Keratinocyte (primary cell): Measurements from ENCODE around the gene ADISSP. TPM values are rescaled to one million over a fixed set of nuclear protein-coding genes. Genes with fewer than 3 reads are reported as not detected.

ENCODE experiments used
- DNase-seq: peaks from one replicate; pipeline ENCODE4 v3.0.0-alpha.2; 2011; ENCODE audit warnings: low read depth, missing footprints, low spot score
- FAIRE-seq: peaks from 2 replicates; lab custom pipeline; 2011; peaks lifted over from hg19 to GRCh38; lab: Jason Lieb, UNC
- H2AFZ ChIP-seq: 2 replicates; pipeline ENCODE4 v1.6.0; 2012; ENCODE audit warnings: low read length, control low read depth, inconsistent platforms; ENCODE audit not compliant: control insufficient read depth
- H3K27ac ChIP-seq: 2 replicates; pipeline ENCODE4 v1.5.1; 2011; ENCODE audit warnings: low read length; ENCODE audit not compliant: control insufficient read depth, insufficient read depth
- H3K27me3 ChIP-seq: 3 replicates; pipeline ENCODE4 v1.6.0; 2011; ENCODE audit warnings: low read length; ENCODE audit not compliant: control insufficient read depth, insufficient read depth; ENCODE audit errors: extremely low read depth
- H3K36me3 ChIP-seq, 2 experiments: 2 replicates in 1 of 2; 3 replicates in 1 of 2; pipeline ENCODE4 v1.5.1; 2011; ENCODE audit warnings: low read length in 2 of 2, mild to moderate bottlenecking in 1 of 2; ENCODE audit not compliant: control insufficient read depth in 2 of 2, insufficient read depth in 2 of 2; ENCODE audit errors: extremely low read depth in 1 of 2
- H3K4me1 ChIP-seq: 3 replicates; pipeline ENCODE4 v1.5.1; 2011; ENCODE audit warnings: low read length; ENCODE audit not compliant: control insufficient read depth, insufficient read depth; ENCODE audit errors: extremely low read depth
- H3K4me2 ChIP-seq: 3 replicates; pipeline ENCODE4 v1.6.0; 2011; ENCODE audit warnings: low read depth, low read length; ENCODE audit not compliant: control insufficient read depth, insufficient read depth; ENCODE audit errors: extremely low read depth
- H3K4me3 ChIP-seq, 3 experiments: fragments of 200-600 bp in 1 of 3; sonication (generic) in 1 of 3; 2 replicates in 2 of 3; 3 replicates in 1 of 3; pipeline ENCODE4 v1.5.1; 2011 to 2016; ENCODE audit warnings: low read length in 3 of 3, mild to moderate bottlenecking in 3 of 3, control low read depth in 2 of 3, inconsistent platforms in 1 of 3, low read depth in 1 of 3, mixed read lengths in 1 of 3, mixed run types in 1 of 3, moderate library complexity in 1 of 3; ENCODE audit not compliant: control insufficient read depth in 2 of 3, insufficient read depth in 2 of 3; ENCODE audit errors: extremely low read depth in 1 of 3
- H3K79me2 ChIP-seq: 2 replicates; pipeline ENCODE4 v1.6.0; 2012; ENCODE audit warnings: low read length; ENCODE audit not compliant: control insufficient read depth, insufficient read depth
- H3K9ac ChIP-seq: 3 replicates; pipeline ENCODE4 v1.6.0; 2011; ENCODE audit warnings: low read length; ENCODE audit not compliant: control insufficient read depth, insufficient read depth; ENCODE audit errors: extremely low read depth
- H3K9me1 ChIP-seq: 3 replicates; pipeline ENCODE4 v1.6.0; 2011; ENCODE audit warnings: low read length; ENCODE audit not compliant: control insufficient read depth, insufficient read depth; ENCODE audit errors: extremely low read depth
- H3K9me3 ChIP-seq: 2 replicates; pipeline ENCODE4 v1.5.1; 2012; ENCODE audit warnings: low read depth, low read length; ENCODE audit not compliant: control insufficient read depth
- H4K20me1 ChIP-seq: 3 replicates; pipeline ENCODE4 v1.6.0; 2011; ENCODE audit warnings: low read length; ENCODE audit not compliant: control insufficient read depth, insufficient read depth; ENCODE audit errors: extremely low read depth
- EZH2 ChIP-seq: IDR thresholded peaks from one replicate; pipeline ENCODE4 v1.6.1; 2012; ENCODE audit warnings: inconsistent platforms, mild to moderate bottlenecking, low read length, moderate library complexity
- dilution Hi-C: fragments of 300-500 bp; cut with MboI; formaldehyde crosslinking; loops from one replicate; pipeline ENCODE4 v1.7.0; 2020; ENCODE audit warnings: low sequenced_read_pairs; ENCODE audit not compliant: extremely low pct_ligation_motif_present
- polyA plus RNA-seq, 5 experiments: library from polyadenylated mRNA; depleted of rRNA in 3 of 5; stranded (reverse) in 3 of 5; stranded (forward) in 1 of 5; unstranded in 1 of 5; fragments of >200 nt; gene quantifications; 1 replicate in 1 of 5; 2 replicates in 3 of 5; 3 replicates in 1 of 5; pipeline versions ENCODE4 v1.2.1 to v1.2.3, GENCODE V29; 2011 to 2012; ENCODE audit warnings: missing spikeins in 2 of 5, low read depth in 1 of 5, low replicate concordance in 1 of 5
- TF ChIP-seq, protein P1 (sequence below), 3 experiments: IDR thresholded peaks in 1 of 3; conservative IDR thresholded peaks in 1 of 3; optimal IDR thresholded peaks in 1 of 3; 2 replicates in 2 of 3; 3 replicates in 1 of 3; pipeline versions ENCODE3 to v1.5.1; 2011; ENCODE audit warnings: low read length in 3 of 3, mild to moderate bottlenecking in 3 of 3, moderate library complexity in 2 of 3, control low read depth in 1 of 3, inconsistent platforms in 1 of 3; ENCODE audit not compliant: insufficient read depth in 2 of 3; ENCODE audit errors: extremely low read depth in 1 of 3

Gene ADISSP
- polyA plus RNA-seq, 1 donor (not counting 4 experiments of a cell fraction or from before 2014, with no cell fraction given), result 28.2 TPM

DNA sequence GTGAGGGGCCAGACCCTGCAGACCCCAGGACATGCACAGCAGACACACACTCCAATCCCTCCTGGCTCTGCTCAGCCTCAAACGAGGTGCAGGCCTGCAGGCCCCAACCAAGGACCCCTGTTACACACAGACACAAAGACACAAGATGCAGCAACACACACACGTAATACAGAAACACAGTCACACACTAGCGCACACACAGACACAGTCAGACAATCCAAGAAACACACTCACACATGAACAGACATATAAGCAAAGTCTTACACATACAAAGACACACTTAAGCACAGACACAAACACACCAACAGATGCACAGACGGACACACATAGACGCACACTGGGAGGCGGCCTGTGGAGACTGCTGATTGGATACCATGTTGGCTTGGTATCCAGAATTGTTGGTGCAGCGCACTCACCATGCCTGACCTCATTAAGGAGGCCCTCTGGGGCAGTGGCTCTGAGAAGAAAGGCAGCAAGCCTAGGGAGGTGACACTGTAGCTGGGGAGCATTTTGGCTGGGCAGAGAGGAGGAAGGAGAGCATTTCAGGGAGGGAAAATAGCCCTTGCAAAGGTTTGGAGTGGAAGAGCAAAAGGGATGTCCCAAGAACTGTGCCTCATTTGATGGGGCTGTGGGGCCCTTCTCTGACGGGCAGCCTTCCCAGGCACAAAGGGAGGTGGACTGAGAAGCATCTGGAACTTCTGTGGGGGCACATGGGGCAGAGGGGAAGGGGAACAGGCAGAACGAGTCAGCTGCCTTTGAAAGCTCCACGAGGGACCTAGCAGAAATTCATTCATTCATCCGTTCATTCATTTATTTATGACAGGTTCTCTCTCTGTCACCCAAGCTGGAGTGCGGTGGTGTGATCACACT, 36.5 kb downstream of the ADISSP start:
- no peaks in the 10 kb centered on the region for H3K36me3 ChIP-seq
- H3K79me2 ChIP-seq, result no peaks in the 10 kb centered on the region
- no peak overlapping the region for H2AFZ ChIP-seq
- no peak overlapping the region for H3K4me3 ChIP-seq
- H3K9me3 ChIP-seq, result no peaks in the 10 kb centered on the region
- H3K4me1 ChIP-seq, result peaks cover 21% of the 10 kb centered on the region
- H3K27ac ChIP-seq, result no peak overlapping the region
- DNase-seq, result no peak
- no peaks in the 10 kb centered on the region for H3K9me1 ChIP-seq
- dilution Hi-C loops, result no loop called here
- TF ChIP-seq EZH2, result no peak
- TF ChIP-seq, protein P1, sequence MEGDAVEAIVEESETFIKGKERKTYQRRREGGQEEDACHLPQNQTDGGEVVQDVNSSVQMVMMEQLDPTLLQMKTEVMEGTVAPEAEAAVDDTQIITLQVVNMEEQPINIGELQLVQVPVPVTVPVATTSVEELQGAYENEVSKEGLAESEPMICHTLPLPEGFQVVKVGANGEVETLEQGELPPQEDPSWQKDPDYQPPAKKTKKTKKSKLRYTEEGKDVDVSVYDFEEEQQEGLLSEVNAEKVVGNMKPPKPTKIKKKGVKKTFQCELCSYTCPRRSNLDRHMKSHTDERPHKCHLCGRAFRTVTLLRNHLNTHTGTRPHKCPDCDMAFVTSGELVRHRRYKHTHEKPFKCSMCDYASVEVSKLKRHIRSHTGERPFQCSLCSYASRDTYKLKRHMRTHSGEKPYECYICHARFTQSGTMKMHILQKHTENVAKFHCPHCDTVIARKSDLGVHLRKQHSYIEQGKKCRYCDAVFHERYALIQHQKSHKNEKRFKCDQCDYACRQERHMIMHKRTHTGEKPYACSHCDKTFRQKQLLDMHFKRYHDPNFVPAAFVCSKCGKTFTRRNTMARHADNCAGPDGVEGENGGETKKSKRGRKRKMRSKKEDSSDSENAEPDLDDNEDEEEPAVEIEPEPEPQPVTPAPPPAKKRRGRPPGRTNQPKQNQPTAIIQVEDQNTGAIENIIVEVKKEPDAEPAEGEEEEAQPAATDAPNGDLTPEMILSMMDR (optimal IDR thresholded peaks at IDR 0.05 in 1 of 3, IDR thresholded peaks at IDR 0.05 in 1 of 3, conservative IDR thresholded peaks at IDR 0.05 in 1 of 3; ENCODE audit: extremely low read depth in 1 of 3, insufficient read depth in 2 of 3, low read length in 3 of 3), result no peak
- FAIRE-seq, result no peak
- H3K4me2 ChIP-seq, result no peak overlapping the region
- H3K9ac ChIP-seq, result no peak overlapping the region
- H4K20me1 ChIP-seq, result no peaks in the 10 kb centered on the region
- peaks cover 14% of the 10 kb centered on the region for H3K27me3 ChIP-seq

DNA sequence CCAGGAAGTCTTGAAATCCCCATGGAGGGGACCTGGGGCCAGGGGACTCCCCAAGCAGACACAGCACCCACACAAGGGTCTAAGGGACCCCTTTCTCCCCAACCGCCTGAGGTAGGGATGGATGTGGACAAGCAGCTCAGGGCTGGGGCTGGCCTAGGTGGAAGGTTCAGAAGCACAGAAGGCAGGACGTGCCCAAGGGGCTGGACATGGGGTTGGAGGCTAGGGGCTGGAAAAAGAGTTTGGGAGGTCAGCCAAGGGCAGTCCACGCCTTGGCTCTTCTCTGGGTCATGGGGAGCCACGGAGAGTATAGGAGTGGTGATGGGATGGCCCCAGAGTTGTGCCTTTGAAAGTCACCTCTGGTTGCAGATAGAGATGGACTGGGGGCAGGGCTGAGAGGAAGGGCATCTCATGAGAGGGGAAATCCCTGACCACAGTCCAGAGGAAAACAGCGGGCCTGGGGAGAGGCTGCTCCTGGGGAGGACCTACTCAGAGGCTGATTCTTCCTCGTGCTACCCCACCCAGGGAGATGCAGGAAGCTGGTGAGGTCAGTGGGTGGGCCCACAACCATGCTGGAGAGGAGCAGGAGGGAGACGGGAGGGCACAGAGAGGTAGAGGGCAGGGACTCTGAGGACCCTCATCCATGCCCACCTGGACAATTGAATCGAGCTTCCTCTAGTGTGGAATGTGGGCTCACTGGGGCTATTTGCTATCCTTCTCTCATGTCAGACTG, 37.6 kb downstream of the ADISSP start:
- Histone ChIP-seq H3K9me1 (no peaks in the 10 kb centered on the region), H4K20me1 (no peaks in the 10 kb centered on the region), H3K27me3 (peaks cover 14% of the 10 kb centered on the region), H3K9me3 (no peaks in the 10 kb centered on the region), H2AFZ (no peak overlapping the region), H3K79me2 (no peaks in the 10 kb centered on the region), H3K9ac (no peak overlapping the region), H3K4me1 (peaks cover 21% of the 10 kb centered on the region), H3K27ac (no peak overlapping the region), H3K36me3 (no peaks in the 10 kb centered on the region), H3K4me2 (no peak overlapping the region), H3K4me3 (no peak overlapping the region)
- FAIRE-seq (no peak), DNase-seq (no peak)
- dilution Hi-C loops, result no loop called here
- TF ChIP-seq, protein P1 (optimal IDR thresholded peaks at IDR 0.05 in 1 of 3, IDR thresholded peaks at IDR 0.05 in 1 of 3, conservative IDR thresholded peaks at IDR 0.05 in 1 of 3; ENCODE audit: extremely low read depth in 1 of 3, insufficient read depth in 2 of 3, low read length in 3 of 3), result no peak
- no peak for TF ChIP-seq EZH2
